ENCODE results near the gene CCDC136. TPM values are rescaled to one million over a fixed set of nuclear protein-coding genes. Genes with fewer than 3 reads are reported as not detected.

The CCDC136 gene
- total RNA-seq, 1 experiment from 2014 or later: 11.1 TPM

GRCh38 chr7:128858380-128859231, 66.8 kb downstream of the CCDC136 start:
- peaks cover under 1 to 7% of the 10 kb centered on the region in 2 experiments; a peak in 3 of 4 replicates for H3K4me1 ChIP-seq (ENCODE audit: control insufficient read depth in 1 of 2, insufficient read depth in 2 of 2, low read length in 2 of 2)
- H3K4me3 ChIP-seq (replicated peaks in 1 of 2; ENCODE audit: low read depth in 1 of 2, low read length in 2 of 2): no peak overlapping the region
- no peak overlapping the region for H3K4me2 ChIP-seq (ENCODE audit: low read length)
- CTCF ChIA-PET: interaction anchor here (3.2 kb wide), 1 partner anchor 25 kb away, joined by 9 read pairs; no protein-coding TSS in a partner anchor
- H2AFZ ChIP-seq (ENCODE audit: low read depth, low read length, poor library complexity, severe bottlenecking): no peak overlapping the region
- no peaks in the 10 kb centered on the region for H3K9me3 ChIP-seq (ENCODE audit: control insufficient read depth in 1 of 2, insufficient read depth in 1 of 2, low read depth in 1 of 2, low read length in 2 of 2)
- intact Hi-C loops (cut with micrococcal nuclease): no loop called here
- RAD21 ChIA-PET (ENCODE audit: low non-redundant PET in 1 of 2, low total read pairs in 2 of 2, uncharacterized antibody in 2 of 2, unreplicated experiment in 2 of 2): no interaction called here
- DNase-seq (ENCODE audit: low read depth, low spot score): no peak
- no TSS peak for BruUV-seq (replicated peaks)
- peaks cover 7% of the 10 kb centered on the region for H3K79me2 ChIP-seq (ENCODE audit: insufficient read depth, low read length)
- POLR2A ChIA-PET: no interaction called here
- H3K27ac ChIP-seq (ENCODE audit: low read depth, low read length): no peak overlapping the region
- no peaks in the 10 kb centered on the region for H4K20me1 ChIP-seq (ENCODE audit: insufficient read depth)
- H3K36me3 ChIP-seq (ENCODE audit: control insufficient read depth in 1 of 2, insufficient read depth in 2 of 2, low read length in 2 of 2): no peaks in the 10 kb centered on the region
- ATAC-seq: no peak
- H3K27me3 ChIP-seq (ENCODE audit: insufficient read depth, low read length): no peaks in the 10 kb centered on the region
- H3K9ac ChIP-seq (ENCODE audit: low read length): no peak overlapping the region
- no peaks in the 10 kb centered on the region for H3K9me2 ChIP-seq (ENCODE audit: insufficient read depth)
- TF ChIP-seq POLR2A (IDR thresholded peaks at IDR 0.05; ENCODE audit: borderline replicate concordance, extremely low read depth, insufficient read depth, insufficient read length) (no peak), CBX3 (IDR thresholded peaks at IDR 0.05; ENCODE audit: low read depth) (no peak), RAD21 (IDR thresholded peaks at IDR 0.05; ENCODE audit: low read depth) (no peak), JUND (IDR thresholded peaks at IDR 0.05) (no peak), ZBTB33 (IDR thresholded peaks at IDR 0.05; ENCODE audit: extremely low read depth, insufficient replicate concordance, low read length) (no peak), REST (IDR thresholded peaks at IDR 0.05; ENCODE audit: low read depth) (no peak), POLR2AphosphoS5 (IDR thresholded peaks at IDR 0.05; ENCODE audit: low read depth, low read length) (no peak), ZNF274 (IDR thresholded peaks at IDR 0.05; ENCODE audit: low read depth, low read length) (no peak), EZH2 (IDR thresholded peaks at IDR 0.05) (no peak), ELF1 (IDR thresholded peaks at IDR 0.05; ENCODE audit: borderline replicate concordance, low read depth) (no peak), SRF (IDR thresholded peaks at IDR 0.05; ENCODE audit: low read depth) (no peak)
- TF ChIP-seq, protein P1, sequence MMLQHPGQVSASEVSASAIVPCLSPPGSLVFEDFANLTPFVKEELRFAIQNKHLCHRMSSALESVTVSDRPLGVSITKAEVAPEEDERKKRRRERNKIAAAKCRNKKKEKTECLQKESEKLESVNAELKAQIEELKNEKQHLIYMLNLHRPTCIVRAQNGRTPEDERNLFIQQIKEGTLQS (IDR thresholded peaks at IDR 0.05): no peak
